Caco-2 (cell line): ENCODE results near the gene HIVEP3. TPM values are rescaled to one million over a fixed set of nuclear protein-coding genes. Genes with fewer than 3 reads are reported as not detected.
A peak's percentile ranks its signal among the peaks of the same experiment; 100 is the strongest.

Experiments
- BruUV-seq: library from RNA; stranded (reverse); fragments of 400-500 nt; replicated peaks from 2 replicates; lab custom pipeline; 2021; lab: Mats Ljungman, UMichigan
- CTCF ChIA-PET: fragments of 300-600 bp; sonication (Branson Sonifier 250); formaldehyde crosslinking; loops from one replicate; lab custom pipeline; 2022; ENCODE audit warnings: antibody characterized with exemption; lab: Charles Lee
- POLR2A ChIA-PET: fragments of 300-600 bp; sonication (Branson Sonifier 250); formaldehyde crosslinking; loops from one replicate; lab custom pipeline; 2022; ENCODE audit warnings: antibody characterized with exemption; lab: Charles Lee
- DNase-seq, 2 experiments: peaks; one replicate each; pipeline versions ENCODE4 v3.0.0 to v3.0.0-alpha.2; 2020 to 2022
- H3K27me3 ChIP-seq: replicated peaks from 2 replicates; pipeline ENCODE4 v1.6.0; 2011; ENCODE audit warnings: low read length; ENCODE audit not compliant: control insufficient read depth, insufficient read depth
- H3K36me3 ChIP-seq: 2 replicates; pipeline ENCODE4 v1.5.1; 2011; ENCODE audit warnings: low read length; ENCODE audit not compliant: control insufficient read depth, insufficient read depth
- H3K4me1 ChIP-seq: fragments of 250-450 bp; sonication (Bioruptor Pico); 2 replicates; pipeline ENCODE4 v1.5.1; 2020; ENCODE audit warnings: mild to moderate bottlenecking
- H3K4me3 ChIP-seq: 2 replicates; pipeline ENCODE4 v1.5.1; 2011; ENCODE audit warnings: low read depth, mild to moderate bottlenecking, control low read depth, low read length
- H3K9me3 ChIP-seq: fragments of 250-450 bp; sonication (Bioruptor Pico); 2 replicates; pipeline ENCODE4 v1.5.1; 2020; ENCODE audit warnings: mild to moderate bottlenecking, moderate library complexity
- H3K27ac Mint-ChIP-seq: one replicate; pipeline ENCODE4 v1.8.0; 2022; ENCODE audit warnings: mixed read lengths; ENCODE audit not compliant: unreplicated experiment
- H3K27me3 Mint-ChIP-seq: one replicate; pipeline ENCODE4 v1.8.0; 2022; ENCODE audit warnings: mixed read lengths; ENCODE audit not compliant: insufficient read depth, unreplicated experiment
- H3K36me3 Mint-ChIP-seq: one replicate; pipeline ENCODE4 v1.8.0; 2022; ENCODE audit warnings: mild to moderate bottlenecking, mixed read lengths; ENCODE audit not compliant: insufficient read depth, unreplicated experiment
- H3K4me1 Mint-ChIP-seq: one replicate; pipeline ENCODE4 v1.8.0; 2022; ENCODE audit warnings: low read depth, mixed read lengths; ENCODE audit not compliant: unreplicated experiment
- H3K4me3 Mint-ChIP-seq: one replicate; pipeline ENCODE4 v1.8.0; 2022; ENCODE audit warnings: mild to moderate bottlenecking, moderate library complexity, mixed read lengths; ENCODE audit not compliant: unreplicated experiment
- H3K9me3 Mint-ChIP-seq: one replicate; pipeline ENCODE4 v1.8.0; 2022; ENCODE audit warnings: mixed read lengths; ENCODE audit not compliant: unreplicated experiment
- CTCF ChIP-seq, 2 experiments: fragments of 200-600 bp in 1 of 2; IDR thresholded peaks; 1 replicate in 1 of 2; 2 replicates in 1 of 2; pipeline versions ENCODE4 v1.5.1 to v1.8.0; 2011 to 2022; ENCODE audit warnings: antibody characterized with exemption in 1 of 2, control low read depth in 1 of 2, inconsistent platforms in 1 of 2, low read depth in 1 of 2, low read length in 1 of 2, mild to moderate bottlenecking in 1 of 2, moderate library complexity in 1 of 2; ENCODE audit not compliant: insufficient read depth in 1 of 2, severe bottlenecking in 1 of 2, unreplicated experiment in 1 of 2
- intact Hi-C: fragments of 100-400 bp; cut with micrococcal nuclease; formaldehyde crosslinking; loops from one replicate; pipeline ENCODE4 v1.10.0; 2022; ENCODE audit not compliant: unreplicated experiment
- total RNA-seq: library from RNA; stranded (reverse); gene quantifications from 2 replicates; pipeline ENCODE4 v1.2.3, GENCODE V29; 2022

Gene HIVEP3
- total RNA-seq, 1 experiment from 2014 or later, result 0.25 TPM

GRCh38 chr1:41672173-41672572, 246.5 kb downstream of the HIVEP3 start:
- BruUV-seq, result no TSS peak
- POLR2A ChIA-PET, result interaction anchor here (1.1 kb wide), 1 partner anchor 10 kb away, joined by 3 read pairs; no protein-coding TSS in a partner anchor
- H3K36me3 ChIP-seq, result no peaks in the 10 kb centered on the region
- Mint-ChIP-seq H3K4me3 (no peak overlapping the region), H3K9me3 (no peaks in the 10 kb centered on the region), H3K27ac (peak overlapping the region; percentile 48), H3K4me1 (peaks cover 16% of the 10 kb centered on the region), H3K36me3 (no peaks in the 10 kb centered on the region), H3K27me3 (no peaks in the 10 kb centered on the region)
- CTCF ChIA-PET, result no interaction called here
- H3K4me3 ChIP-seq, result no peak overlapping the region
- intact Hi-C loops, result no loop called here
- no peaks in the 10 kb centered on the region for H3K27me3 ChIP-seq
- no peak for TF ChIP-seq CTCF (IDR thresholded peaks at IDR 0.05; ENCODE audit: insufficient read depth in 1 of 2, low read depth in 1 of 2, low read length in 1 of 2, severe bottlenecking in 1 of 2, unreplicated experiment in 1 of 2)
- peak; percentile 50 to 65 for DNase-seq
- no peaks in the 10 kb centered on the region for H3K9me3 ChIP-seq
- H3K4me1 ChIP-seq, result peaks cover 11% of the 10 kb centered on the region

GRCh38 chr1:41671116-41671755, 247.5 kb downstream of the HIVEP3 start:
- peaks cover 16% of the 10 kb centered on the region for H3K4me1 Mint-ChIP-seq
- no TSS peak for BruUV-seq

More at GRCh38 chr1:41671116-41671755, 247.5 kb downstream of the HIVEP3 start:
- ChIA-PET POLR2A (interaction anchor here (0.6 to 1.1 kb wide), 2 partner anchors 9 to 211 kb away, joined by 3 read pairs; no protein-coding TSS in a partner anchor), CTCF (no interaction called here)
- H3K36me3 Mint-ChIP-seq, result no peaks in the 10 kb centered on the region
- H3K36me3 ChIP-seq, result no peaks in the 10 kb centered on the region
- intact Hi-C loops, result no loop called here
- no peaks in the 10 kb centered on the region for H3K9me3 ChIP-seq
- no peaks in the 10 kb centered on the region for H3K27me3 Mint-ChIP-seq
- no peak overlapping the region for H3K4me3 Mint-ChIP-seq
- H3K27ac Mint-ChIP-seq, result peak overlapping the region; percentile 48
- DNase-seq, result no peak
- H3K4me1 ChIP-seq, result peaks cover 11% of the 10 kb centered on the region
- H3K4me3 ChIP-seq, result no peak overlapping the region
- no peaks in the 10 kb centered on the region for H3K27me3 ChIP-seq
- no peak for TF ChIP-seq CTCF (IDR thresholded peaks at IDR 0.05; ENCODE audit: insufficient read depth in 1 of 2, low read depth in 1 of 2, low read length in 1 of 2, severe bottlenecking in 1 of 2, unreplicated experiment in 1 of 2)
- H3K9me3 Mint-ChIP-seq, result no peaks in the 10 kb centered on the region
